Measurements from ENCODE around the gene DTWD2.
A peak's percentile ranks its signal among the peaks of the same experiment; 100 is the strongest.
"Not testable (repeated sequence)": the region's sequence is repeated elsewhere in the genome, so short reads cannot be mapped to it uniquely, and the experiment has no call there.

DTWD2 gene

GRCh38 chr5:119017994-119018393, 29.6 kb upstream of the DTWD2 start:
- DNase-seq (ENCODE audit: low spot score): no peak
- TF ChIP-seq CTCF (IDR thresholded peaks at IDR 0.05; ENCODE audit: extremely low read depth, missing control alignments): no peak

GRCh38 chr5:119016125-119016774, 27.9 kb upstream of the DTWD2 start:
- TF ChIP-seq CTCF (IDR thresholded peaks at IDR 0.05; ENCODE audit: extremely low read depth, missing control alignments): no peak
- DNase-seq (ENCODE audit: low spot score): peak; percentile 50

GRCh38 chr5:119011186-119011585, 22.8 kb upstream of the DTWD2 start:
- TF ChIP-seq CTCF (IDR thresholded peaks at IDR 0.05; ENCODE audit: extremely low read depth, missing control alignments): no peak
- no peak for DNase-seq (ENCODE audit: low spot score)

- TF ChIP-seq CTCF (IDR thresholded peaks at IDR 0.05; ENCODE audit: extremely low read depth, missing control alignments): no peak
- DNase-seq (ENCODE audit: low spot score): no peak
Observed at GRCh38 chr5:119010206-119010605, 21.9 kb upstream of the DTWD2 start.

GRCh38 chr5:119009131-119009530, 20.8 kb upstream of the DTWD2 start:
- no peak for DNase-seq (ENCODE audit: low spot score)
- no peak for TF ChIP-seq CTCF (IDR thresholded peaks at IDR 0.05; ENCODE audit: extremely low read depth, missing control alignments)

GRCh38 chr5:118999696-119000095, 11.3 kb upstream of the DTWD2 start:
- DNase-seq (ENCODE audit: low spot score): no peak
- TF ChIP-seq CTCF (IDR thresholded peaks at IDR 0.05; ENCODE audit: extremely low read depth, missing control alignments): no peak

- not testable (repeated sequence) for DNase-seq (ENCODE audit: low spot score)
Observed at GRCh38 chr5:118998861-118999260, 10.5 kb upstream of the DTWD2 start.

GRCh38 chr5:118996098-118996497, 7.8 kb upstream of the DTWD2 start:
- no peak for DNase-seq (ENCODE audit: low spot score)
- TF ChIP-seq CTCF (IDR thresholded peaks at IDR 0.05; ENCODE audit: extremely low read depth, missing control alignments): no peak

All from GM20000 (cell line).